Measurements from ENCODE around the gene CCR4.
"Not testable (repeated sequence)": the region's sequence is repeated elsewhere in the genome, so short reads cannot be mapped to it uniquely, and the experiment has no call there.

The CCR4 gene

DNA sequence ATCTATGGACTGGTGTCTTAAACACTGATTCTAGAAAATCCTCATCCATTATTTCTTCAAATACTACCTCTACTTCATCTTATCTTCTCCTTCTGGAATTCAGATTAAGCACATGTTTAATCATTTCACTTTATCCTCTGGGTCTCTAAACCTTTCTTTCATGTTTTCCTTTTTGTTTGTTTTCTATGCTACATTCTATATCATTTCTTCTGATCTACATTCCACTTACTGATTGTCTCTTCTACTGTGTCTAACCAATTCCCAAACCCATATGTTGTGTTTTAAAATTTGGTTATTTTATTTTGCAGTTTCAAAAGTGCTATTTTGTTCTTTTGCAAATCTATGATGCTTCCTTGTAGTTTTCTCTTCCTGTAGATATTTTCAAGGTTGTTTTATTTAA, 31.7 kb downstream of the CCR4 start:
- no peak for DNase-seq (ENCODE audit: low read depth in 2 of 2)

DNA sequence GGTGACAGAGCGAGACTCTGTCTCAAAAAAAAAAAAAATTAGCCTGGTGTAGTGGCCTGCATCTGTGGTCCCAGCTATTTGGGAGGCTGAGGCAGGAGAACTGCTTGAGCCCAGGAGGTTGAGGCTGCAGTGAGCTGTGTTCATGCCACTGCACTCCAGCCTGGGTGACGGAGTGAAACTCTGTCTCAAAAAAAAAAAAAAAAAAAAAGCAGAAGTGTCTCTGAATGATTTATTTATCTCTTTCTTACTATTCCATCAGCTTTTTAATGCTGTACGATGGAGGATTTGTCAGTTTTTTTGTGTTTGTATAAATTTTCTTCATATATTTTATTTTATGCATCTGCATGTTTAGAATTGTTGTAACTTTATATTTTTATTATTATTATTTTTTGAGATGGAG, 33.5 kb downstream of the CCR4 start:
- DNase-seq (ENCODE audit: low read depth in 2 of 2) = not testable (repeated sequence)

DNA sequence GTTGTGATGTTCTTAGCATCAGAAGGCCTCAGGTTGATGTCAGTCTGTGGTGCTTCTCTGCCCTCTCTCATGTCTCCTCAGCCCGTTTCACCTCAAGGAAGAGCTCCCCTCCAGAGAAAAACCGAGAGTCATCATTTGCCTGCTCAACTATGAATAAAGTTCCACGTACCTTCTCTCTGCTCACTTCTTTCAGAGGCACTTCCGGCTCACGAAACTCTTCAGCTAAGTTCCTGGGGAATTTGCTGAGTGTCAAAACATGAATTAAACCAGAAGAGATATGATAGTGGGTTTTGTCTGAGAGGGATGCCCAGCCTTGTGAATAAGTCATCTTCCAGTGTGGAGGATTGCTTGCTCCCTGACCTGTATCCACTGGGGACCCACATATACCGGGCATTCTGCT, 37.7 kb downstream of the CCR4 start:
- no peak for DNase-seq (ENCODE audit: low read depth in 2 of 2)

DNA sequence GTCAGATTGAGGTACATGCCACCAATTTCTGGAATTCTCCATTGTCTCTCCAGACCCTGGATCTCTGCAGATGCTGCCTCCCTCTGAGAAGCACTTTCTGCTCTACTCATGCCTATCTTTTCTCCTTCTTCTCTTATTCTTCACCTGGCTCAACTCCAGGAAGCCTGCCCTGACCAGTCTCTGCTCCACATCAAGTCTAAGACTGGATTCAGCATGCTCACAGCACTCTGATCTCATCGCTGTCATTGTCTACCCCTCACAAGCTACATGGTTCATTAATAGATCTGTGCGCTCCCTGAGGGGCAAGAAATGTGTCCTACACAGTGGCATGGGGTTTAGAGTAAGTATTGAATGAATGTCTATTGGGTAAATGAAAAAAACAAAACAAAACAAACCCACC, 38.7 kb downstream of the CCR4 start:
- no peak for DNase-seq (ENCODE audit: low read depth in 2 of 2)

DNA sequence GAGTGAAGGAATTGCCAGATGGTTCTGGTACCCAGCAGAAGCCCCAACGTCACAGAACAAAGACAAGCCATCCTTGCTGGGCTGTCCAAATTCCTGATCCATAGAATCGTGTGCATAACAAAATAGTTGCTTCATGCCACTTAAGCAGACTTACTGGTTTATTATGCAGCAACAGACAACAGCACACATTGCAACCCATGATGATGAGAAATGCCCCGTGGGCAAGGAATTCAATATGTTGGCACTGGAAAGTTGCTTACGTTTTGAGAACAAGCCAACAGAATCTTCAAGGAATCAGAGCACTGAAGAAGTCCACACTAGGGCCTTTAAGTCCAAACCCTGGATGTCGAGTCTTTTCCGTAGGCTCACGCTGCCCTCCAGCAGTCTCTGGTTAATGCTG, 40.3 kb downstream of the CCR4 start:
- DNase-seq (ENCODE audit: low read depth in 2 of 2) = no peak

DNA sequence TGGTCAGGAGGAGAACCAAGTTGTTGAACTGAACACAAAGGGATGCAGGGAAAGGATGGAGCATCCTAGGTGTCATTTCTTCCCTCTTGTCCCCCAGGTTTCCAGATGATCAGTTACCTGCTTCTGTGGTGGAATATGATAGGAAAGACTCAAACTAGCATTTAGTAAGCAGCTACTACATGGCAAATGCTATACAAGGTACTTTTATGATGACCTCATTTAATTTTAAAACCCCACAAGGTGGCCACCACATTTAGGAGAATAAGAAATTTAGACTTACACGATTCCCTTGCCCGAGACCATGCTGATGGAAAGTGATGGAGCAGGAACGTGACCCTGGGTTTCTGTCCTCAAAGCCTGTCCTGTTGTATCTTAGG, 40.9 kb downstream of the CCR4 start:
- no peak for DNase-seq (ENCODE audit: low read depth in 2 of 2)

DNA sequence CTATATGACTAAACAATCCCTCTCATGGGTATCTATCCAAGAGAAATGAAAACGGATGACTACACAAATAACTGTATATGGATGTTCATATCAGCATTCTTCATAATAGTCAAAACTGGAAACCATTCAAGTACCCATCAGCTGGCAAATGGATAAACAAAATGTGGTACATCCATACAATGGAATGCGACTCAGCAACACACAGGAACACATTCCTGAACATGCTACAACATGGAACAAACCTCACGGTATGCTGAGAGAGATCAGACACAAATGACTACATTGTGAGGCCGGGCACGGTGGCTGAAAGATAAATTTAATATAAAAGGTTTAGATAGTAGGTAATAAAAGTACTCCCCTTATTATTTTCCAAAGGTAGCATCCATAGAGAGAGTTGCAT, 42.6 kb downstream of the CCR4 start:
- DNase-seq (ENCODE audit: low read depth in 2 of 2) = no peak

DNA sequence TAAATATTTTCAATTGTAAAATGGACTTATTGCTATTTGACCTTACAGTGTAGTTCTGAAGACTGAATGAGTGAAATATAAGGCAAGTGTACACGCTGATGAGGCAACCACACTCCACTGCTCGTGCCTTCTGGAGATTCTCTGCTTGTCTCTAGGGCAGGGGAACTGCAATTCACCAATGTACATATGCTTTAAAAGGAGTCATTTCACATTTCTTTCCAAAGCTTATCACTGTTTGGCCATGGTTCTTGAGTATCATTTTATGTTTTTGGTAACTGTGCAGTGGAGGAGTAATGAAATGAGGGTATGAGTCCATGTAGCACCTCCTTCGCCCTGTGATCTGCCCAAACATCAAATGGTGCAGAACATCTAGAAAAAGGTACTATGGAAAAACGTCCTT, 43.7 kb downstream of the CCR4 start:
- DNase-seq (ENCODE audit: low read depth in 2 of 2) = no peak

DNA sequence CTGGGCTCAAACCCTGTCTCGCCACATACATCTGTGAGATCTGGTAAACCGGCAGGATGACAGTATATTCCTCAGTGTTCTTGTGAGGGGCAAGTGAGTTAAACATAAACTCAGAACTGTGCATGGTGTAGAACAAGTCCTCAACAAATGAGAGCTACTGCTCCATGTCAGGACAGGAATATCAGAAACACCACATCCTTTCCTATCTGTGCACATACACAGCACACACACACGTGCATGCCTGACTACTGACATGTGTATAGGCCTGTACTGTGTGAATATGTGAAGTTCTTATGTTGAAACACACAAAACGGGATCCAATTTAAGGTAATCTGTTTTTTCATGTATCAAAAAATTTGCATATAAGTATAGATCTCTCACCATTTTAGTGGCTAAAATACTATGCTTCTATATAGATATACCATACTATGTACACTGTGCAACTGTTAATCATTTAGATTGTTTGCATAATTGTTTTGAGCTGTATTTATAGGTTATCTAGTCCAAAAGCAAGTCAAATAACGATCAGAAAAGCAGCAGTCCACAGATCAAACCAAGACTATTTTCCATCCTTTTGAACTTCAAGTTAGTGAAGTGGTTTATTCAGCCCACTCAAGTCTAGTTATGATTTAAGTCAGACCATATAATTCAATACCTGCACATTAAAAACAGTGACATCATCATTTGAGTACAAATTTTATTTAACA, 44.8 kb downstream of the CCR4 start:
- no peak for DNase-seq (ENCODE audit: low read depth in 2 of 2)

DNA sequence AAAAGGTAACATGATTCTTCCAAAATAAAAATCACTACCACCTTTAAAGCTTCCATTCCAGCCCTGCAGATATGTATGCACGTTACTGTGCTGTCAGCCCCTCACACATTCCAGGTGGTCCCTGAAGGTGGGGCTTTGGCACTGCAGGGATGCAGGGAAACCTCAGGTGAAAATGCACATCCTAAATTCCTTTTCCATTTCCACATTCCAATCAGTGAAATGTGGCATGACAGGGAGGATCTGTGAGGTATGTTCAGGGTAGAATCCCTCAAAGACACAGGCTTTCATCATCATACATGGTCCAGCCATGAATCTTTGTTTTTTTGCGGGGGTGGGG, 45.3 kb downstream of the CCR4 start:
- DNase-seq (ENCODE audit: low read depth in 2 of 2) = no peak

DNA sequence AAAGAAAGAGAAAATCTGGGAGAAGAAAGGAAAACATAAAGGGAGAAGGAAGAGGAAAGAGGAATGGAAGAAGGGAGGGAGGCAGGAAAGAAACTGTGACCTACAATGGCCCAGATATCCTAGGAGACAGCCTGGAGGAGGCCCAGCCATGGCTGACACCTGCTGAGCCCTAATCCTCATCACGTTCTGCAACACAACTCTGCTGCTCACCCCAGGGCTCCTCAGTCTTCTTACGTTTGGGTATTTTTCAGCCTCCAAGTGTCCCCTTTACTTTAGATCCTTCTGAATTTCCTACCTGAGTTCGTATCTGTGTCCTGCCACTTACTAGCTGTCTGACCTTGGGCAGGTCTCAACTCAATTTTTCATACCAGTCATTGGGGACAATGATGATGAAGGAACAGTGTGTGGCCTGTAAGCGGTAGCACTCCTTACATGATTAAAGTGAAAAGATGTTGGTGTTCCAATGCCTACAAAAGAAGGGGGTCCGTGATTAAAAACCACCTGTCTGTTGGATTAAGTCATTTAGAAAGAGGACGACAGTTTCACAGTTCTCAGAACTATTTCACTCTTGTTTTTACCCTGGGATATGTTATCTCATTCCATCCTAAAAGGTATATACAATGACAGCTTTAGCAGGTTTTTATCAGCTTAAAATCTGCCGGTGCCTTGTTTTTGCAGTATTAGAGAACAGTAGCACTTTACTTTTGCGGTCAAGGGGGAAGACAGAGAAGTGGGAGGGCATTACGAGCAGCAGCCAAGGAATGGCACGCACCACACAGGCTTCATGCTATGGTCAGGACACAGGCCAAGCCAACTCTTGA, 47.4 kb downstream of the CCR4 start:
- DNase-seq (ENCODE audit: low read depth in 2 of 2) = no peak

DNA sequence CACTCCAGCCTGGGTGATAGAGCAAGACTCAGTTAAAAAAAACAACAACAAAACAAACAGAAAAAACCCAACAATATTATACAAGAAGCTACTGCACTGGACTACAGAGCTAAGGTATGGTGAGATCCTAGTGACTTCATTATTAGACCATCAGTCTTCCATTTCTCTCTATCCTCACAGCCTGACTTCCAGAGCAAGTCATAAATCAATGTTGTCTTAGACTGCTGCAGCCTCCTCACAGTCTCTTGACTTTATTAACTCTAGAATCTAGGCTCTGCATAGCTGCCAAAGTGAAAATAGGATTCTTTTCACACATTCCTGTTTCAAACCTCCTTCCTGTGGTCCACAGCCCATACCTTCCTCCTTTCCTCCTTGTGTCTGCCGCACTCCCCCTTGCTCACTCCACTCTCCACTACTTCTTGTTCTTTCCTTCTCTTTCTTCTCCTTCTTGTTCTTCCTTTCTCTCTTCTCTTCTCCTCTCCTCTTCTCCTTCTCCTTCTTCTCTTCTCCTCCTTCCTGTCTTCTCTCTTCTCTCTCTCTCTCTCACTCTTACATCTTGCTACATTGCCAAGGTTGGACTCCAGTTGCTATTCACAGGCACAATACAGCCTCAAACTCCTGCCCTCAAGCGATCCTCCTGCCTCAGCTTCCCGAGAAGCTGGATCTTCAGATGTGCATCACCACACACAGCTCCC, 49.4 kb downstream of the CCR4 start:
- no peak for DNase-seq (ENCODE audit: low read depth in 2 of 2)

DNA sequence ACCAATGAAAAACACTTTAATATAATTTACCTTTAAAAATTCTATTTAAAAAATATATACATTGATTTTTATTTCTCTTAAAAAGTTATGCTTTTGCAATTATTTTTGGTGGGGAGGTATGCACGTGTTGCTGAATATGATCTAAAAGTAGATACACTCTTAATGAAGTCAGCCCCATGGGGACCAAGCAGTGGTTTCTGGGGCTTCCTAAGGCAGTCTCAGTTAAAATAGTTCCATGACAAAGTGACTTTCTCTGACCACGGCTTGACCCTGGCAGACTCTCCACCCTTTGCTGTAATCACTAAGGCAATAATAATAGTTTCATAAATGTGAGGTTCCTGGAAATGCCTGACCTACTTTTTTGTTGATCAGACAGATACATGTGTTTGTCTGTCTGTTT, 50.4 kb downstream of the CCR4 start:
- no peak for DNase-seq (ENCODE audit: low read depth in 2 of 2)

DNA sequence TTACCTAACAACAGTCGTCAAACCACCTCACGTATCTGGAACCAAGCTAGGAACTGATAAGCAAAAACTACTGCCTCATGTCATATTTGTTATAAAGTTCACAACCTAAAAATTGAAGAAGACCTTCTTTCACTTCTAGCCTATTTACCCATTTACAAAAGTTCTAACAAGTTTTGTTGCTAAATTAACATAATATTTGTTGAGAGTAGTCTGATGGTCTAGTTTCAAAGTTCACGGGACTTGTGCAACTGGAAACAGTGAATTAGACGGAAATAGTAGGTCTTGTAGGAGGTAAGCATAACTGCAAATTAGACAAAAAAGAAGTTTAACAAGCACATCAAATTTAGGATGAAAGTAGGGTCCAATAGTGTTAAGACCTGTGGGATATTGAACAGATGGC, 51.9 kb downstream of the CCR4 start:
- DNase-seq (ENCODE audit: low read depth in 2 of 2) = no peak

DNA sequence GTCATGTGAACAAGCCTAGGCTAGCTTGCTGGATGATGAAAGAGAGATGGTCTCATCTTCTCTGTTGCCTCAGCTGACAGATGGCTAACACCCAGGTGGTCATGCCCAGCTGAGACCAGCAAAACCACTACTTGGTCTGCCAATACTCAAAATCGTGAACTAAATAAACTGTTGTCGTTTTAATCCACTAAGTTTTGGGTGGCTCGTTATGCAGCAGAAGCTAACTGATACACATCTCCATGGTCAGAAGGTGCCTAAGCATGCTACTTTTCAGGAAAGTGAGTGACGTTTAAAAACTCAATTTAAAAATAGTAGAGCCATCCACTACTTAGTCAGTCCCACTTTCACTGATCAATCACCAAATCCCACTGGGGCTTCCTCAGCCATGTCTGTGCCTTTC, 52.8 kb downstream of the CCR4 start:
- DNase-seq (ENCODE audit: low read depth in 2 of 2) = no peak

DNA sequence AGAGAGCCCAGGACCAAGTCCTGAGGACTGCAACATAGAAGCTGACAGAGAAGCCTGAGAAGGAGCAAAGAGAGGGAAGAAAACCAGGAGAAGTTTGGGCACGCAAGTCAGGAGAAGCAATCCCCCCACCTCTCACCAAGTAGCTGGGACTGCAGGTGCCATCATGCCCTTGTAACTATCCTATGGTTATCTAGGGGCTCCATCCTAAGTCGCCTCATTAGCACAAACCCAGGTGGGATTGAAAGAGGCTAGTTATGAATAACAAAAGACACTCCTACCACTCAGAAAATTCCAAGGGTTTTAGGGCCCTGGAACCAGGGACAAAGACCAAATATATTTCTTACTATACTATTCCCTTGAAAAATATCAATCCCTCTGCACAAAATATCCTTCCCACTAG, 53.5 kb downstream of the CCR4 start:
- DNase-seq (ENCODE audit: low read depth in 2 of 2) = no peak
